Measurements from ENCODE around the gene TRAF5.
"Not testable (repeated sequence)": the region's sequence is repeated elsewhere in the genome, so short reads cannot be mapped to it uniquely, and the experiment has no call there.

The TRAF5 gene

GRCh38 chr1:211349741-211350140, 23.1 kb downstream of the TRAF5 start:
- no peaks in the 10 kb centered on the region for H3K9me3 ChIP-seq (ENCODE audit: control insufficient read depth in 1 of 2, low read length in 2 of 2)
- no peak overlapping the region for H3K4me3 ChIP-seq (ENCODE audit: low read depth in 1 of 2, low read length in 2 of 2)
- H3K36me3 ChIP-seq (ENCODE audit: control insufficient read depth in 1 of 2, insufficient read depth in 2 of 2, low read length in 2 of 2), result peaks cover 6 to 18% of the 10 kb centered on the region in 2 donors
- no peaks in the 10 kb centered on the region for H3K27me3 ChIP-seq (ENCODE audit: low read depth, low read length)
- H3K4me1 ChIP-seq (ENCODE audit: control insufficient read depth in 1 of 2, insufficient read depth in 2 of 2, low read length in 2 of 2), result peaks cover 0 to 6% of the 10 kb centered on the region in 2 donors
- no peak overlapping the region for H3K27ac ChIP-seq (ENCODE audit: low read length)

- H3K27ac ChIP-seq (ENCODE audit: low read length); H3K27me3 ChIP-seq (ENCODE audit: low read depth, low read length); H3K9me3 ChIP-seq (ENCODE audit: control insufficient read depth in 1 of 2, low read length in 2 of 2); H3K4me1 ChIP-seq (ENCODE audit: control insufficient read depth in 1 of 2, insufficient read depth in 2 of 2, low read length in 2 of 2); H3K4me3 ChIP-seq (ENCODE audit: low read depth in 1 of 2, low read length in 2 of 2): not testable (repeated sequence)
- H3K36me3 ChIP-seq (ENCODE audit: control insufficient read depth in 1 of 2, insufficient read depth in 2 of 2, low read length in 2 of 2), result peaks cover 13 to 37% of the 10 kb centered on the region in 2 donors
Observed at GRCh38 chr1:211352055-211352454, 25.4 kb downstream of the TRAF5 start.

DNA sequence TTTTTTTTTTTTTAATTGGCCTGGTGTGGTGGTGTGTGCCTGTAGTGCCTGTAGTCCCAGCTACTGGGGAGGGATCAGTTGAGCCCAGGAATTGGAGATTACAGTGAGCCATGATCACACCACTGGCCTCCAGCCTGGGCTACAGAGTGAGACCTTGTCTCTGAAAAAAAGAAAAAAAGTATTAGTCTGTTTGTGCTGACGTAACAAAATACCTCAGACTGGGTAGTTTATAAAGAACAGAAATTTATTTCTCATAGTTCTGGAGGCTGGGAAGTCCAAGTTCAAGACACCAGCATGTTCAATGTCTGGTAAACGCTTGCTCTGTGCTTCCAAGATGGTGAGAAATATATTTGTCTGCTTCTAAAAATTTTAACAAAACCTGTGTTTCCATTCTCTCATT, 25.8 kb downstream of the TRAF5 start:
- H3K4me3 ChIP-seq (ENCODE audit: low read depth in 1 of 2, low read length in 2 of 2), result no peak overlapping the region
- no peak overlapping the region for H3K27ac ChIP-seq (ENCODE audit: low read length)
- H3K36me3 ChIP-seq (ENCODE audit: control insufficient read depth in 1 of 2, insufficient read depth in 2 of 2, low read length in 2 of 2), result peaks cover 13 to 37% of the 10 kb centered on the region in 2 donors
- H3K4me1 ChIP-seq (ENCODE audit: control insufficient read depth in 1 of 2, insufficient read depth in 2 of 2, low read length in 2 of 2), result peaks cover 0 to 5% of the 10 kb centered on the region in 2 donors
- H3K27me3 ChIP-seq (ENCODE audit: low read depth, low read length), result no peaks in the 10 kb centered on the region
- H3K9me3 ChIP-seq (ENCODE audit: control insufficient read depth in 1 of 2, low read length in 2 of 2), result no peaks in the 10 kb centered on the region

DNA sequence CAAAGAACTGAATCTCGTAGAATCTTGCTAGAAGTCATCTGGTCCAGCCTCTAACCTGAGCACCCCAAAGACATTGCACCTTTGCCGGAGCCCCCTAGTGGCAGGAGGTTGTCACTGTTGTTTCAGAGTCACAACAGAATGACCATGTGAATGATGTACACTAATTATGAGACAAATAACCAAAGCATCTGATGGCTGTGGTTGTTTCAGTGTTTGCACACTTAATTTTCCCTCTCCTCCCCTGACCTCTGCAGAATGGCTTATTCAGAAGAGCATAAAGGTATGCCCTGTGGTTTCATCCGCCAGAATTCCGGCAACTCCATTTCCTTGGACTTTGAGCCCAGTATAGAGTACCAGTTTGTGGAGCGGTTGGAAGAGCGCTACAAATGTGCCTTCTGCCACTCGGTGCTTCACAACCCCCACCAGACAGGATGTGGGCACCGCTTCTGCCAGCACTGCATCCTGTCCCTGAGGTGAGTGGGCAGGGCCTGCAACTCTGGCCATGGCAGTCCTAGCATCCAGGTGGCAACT, 26.4 kb downstream of the TRAF5 start:
- Histone ChIP-seq H3K4me1 (ENCODE audit: control insufficient read depth in 1 of 2, insufficient read depth in 2 of 2, low read length in 2 of 2) (no peaks in the 10 kb centered on the region), H3K27ac (ENCODE audit: low read length) (no peak overlapping the region), H3K36me3 (ENCODE audit: control insufficient read depth in 1 of 2, insufficient read depth in 2 of 2, low read length in 2 of 2) (peaks cover 13 to 37% of the 10 kb centered on the region in 2 donors), H3K27me3 (ENCODE audit: low read depth, low read length) (no peaks in the 10 kb centered on the region), H3K4me3 (ENCODE audit: low read depth in 1 of 2, low read length in 2 of 2) (no peak overlapping the region), H3K9me3 (ENCODE audit: control insufficient read depth in 1 of 2, low read length in 2 of 2) (no peaks in the 10 kb centered on the region)

GRCh38 chr1:211353562-211354212, 27.1 kb downstream of the TRAF5 start:
- Histone ChIP-seq H3K9me3 (ENCODE audit: control insufficient read depth in 1 of 2, low read length in 2 of 2) (no peaks in the 10 kb centered on the region), H3K4me1 (ENCODE audit: control insufficient read depth in 1 of 2, insufficient read depth in 2 of 2, low read length in 2 of 2) (no peaks in the 10 kb centered on the region), H3K4me3 (ENCODE audit: low read depth in 1 of 2, low read length in 2 of 2) (no peak overlapping the region), H3K27ac (ENCODE audit: low read length) (no peak overlapping the region), H3K36me3 (ENCODE audit: control insufficient read depth in 1 of 2, insufficient read depth in 2 of 2, low read length in 2 of 2) (peaks cover 13 to 37% of the 10 kb centered on the region in 2 donors), H3K27me3 (ENCODE audit: low read depth, low read length) (no peaks in the 10 kb centered on the region)

DNA sequence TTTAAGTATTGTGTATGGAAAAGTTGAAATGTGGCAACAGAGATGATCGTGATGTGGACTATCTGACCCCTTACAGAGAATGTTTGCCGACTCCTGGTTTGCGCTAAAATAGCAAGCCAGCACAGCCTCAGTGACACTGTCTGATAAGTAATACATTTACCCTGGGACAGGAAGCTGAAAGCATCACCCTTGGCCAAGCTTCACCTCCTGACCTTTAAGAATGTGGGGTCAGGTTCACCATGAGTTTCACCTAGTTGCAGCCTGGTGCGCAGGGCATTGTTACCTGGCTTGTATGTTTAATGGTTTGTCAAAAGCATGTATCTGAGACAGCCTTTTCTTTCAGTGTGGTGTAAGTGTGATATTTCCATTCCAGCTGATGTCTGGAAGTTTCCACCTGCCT, 29.2 kb downstream of the TRAF5 start:
- H3K4me3 ChIP-seq (ENCODE audit: low read depth in 1 of 2, low read length in 2 of 2), result no peak overlapping the region
- no peaks in the 10 kb centered on the region for H3K27me3 ChIP-seq (ENCODE audit: low read depth, low read length)
- H3K4me1 ChIP-seq (ENCODE audit: control insufficient read depth in 1 of 2, insufficient read depth in 2 of 2, low read length in 2 of 2), result no peaks in the 10 kb centered on the region
- no peaks in the 10 kb centered on the region for H3K9me3 ChIP-seq (ENCODE audit: control insufficient read depth in 1 of 2, low read length in 2 of 2)
- H3K36me3 ChIP-seq (ENCODE audit: control insufficient read depth in 1 of 2, insufficient read depth in 2 of 2, low read length in 2 of 2), result peaks cover 25 to 57% of the 10 kb centered on the region in 2 donors
- H3K27ac ChIP-seq (ENCODE audit: low read length), result no peak overlapping the region

GRCh38 chr1:211356723-211357407, 30.2 kb downstream of the TRAF5 start:
- H3K9me3 ChIP-seq (ENCODE audit: control insufficient read depth in 1 of 2, low read length in 2 of 2), result no peaks in the 10 kb centered on the region
- no peak overlapping the region for H3K4me3 ChIP-seq (ENCODE audit: low read depth in 1 of 2, low read length in 2 of 2)
- peaks cover 29 to 57% of the 10 kb centered on the region in 2 donors for H3K36me3 ChIP-seq (ENCODE audit: control insufficient read depth in 1 of 2, insufficient read depth in 2 of 2, low read length in 2 of 2)
- no peaks in the 10 kb centered on the region for H3K4me1 ChIP-seq (ENCODE audit: control insufficient read depth in 1 of 2, insufficient read depth in 2 of 2, low read length in 2 of 2)
- no peaks in the 10 kb centered on the region for H3K27me3 ChIP-seq (ENCODE audit: low read depth, low read length)
- H3K27ac ChIP-seq (ENCODE audit: low read length), result no peak overlapping the region

- Histone ChIP-seq H3K27me3 (ENCODE audit: low read depth, low read length) (no peaks in the 10 kb centered on the region), H3K4me1 (ENCODE audit: control insufficient read depth in 1 of 2, insufficient read depth in 2 of 2, low read length in 2 of 2) (no peaks in the 10 kb centered on the region), H3K9me3 (ENCODE audit: control insufficient read depth in 1 of 2, low read length in 2 of 2) (no peaks in the 10 kb centered on the region), H3K4me3 (ENCODE audit: low read depth in 1 of 2, low read length in 2 of 2) (no peak overlapping the region), H3K36me3 (ENCODE audit: control insufficient read depth in 1 of 2, insufficient read depth in 2 of 2, low read length in 2 of 2) (peaks cover 29 to 51% of the 10 kb centered on the region in 2 donors), H3K27ac (ENCODE audit: low read length) (no peak overlapping the region)
Observed at GRCh38 chr1:211358685-211359084, 32.1 kb downstream of the TRAF5 start.

DNA sequence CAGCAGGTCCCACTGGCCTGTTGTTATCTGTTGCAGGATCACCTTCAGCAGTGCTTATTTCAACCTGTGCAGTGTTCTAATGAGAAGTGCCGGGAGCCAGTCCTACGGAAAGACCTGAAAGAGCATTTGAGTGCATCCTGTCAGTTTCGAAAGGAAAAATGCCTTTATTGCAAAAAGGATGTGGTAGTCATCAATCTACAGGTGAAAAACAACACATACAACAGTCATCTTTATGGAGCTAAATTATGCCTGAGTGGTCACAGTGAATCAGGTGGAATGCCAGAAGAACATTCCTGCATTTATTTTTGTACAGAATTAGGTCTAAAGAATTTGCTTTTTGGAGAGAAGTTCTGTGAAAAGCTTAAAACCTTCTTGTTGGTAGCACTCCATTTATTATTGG, 33.2 kb downstream of the TRAF5 start:
- Histone ChIP-seq H3K4me1 (ENCODE audit: control insufficient read depth in 1 of 2, insufficient read depth in 2 of 2, low read length in 2 of 2) (no peaks in the 10 kb centered on the region), H3K27ac (ENCODE audit: low read length) (no peak overlapping the region), H3K27me3 (ENCODE audit: low read depth, low read length) (no peaks in the 10 kb centered on the region), H3K9me3 (ENCODE audit: control insufficient read depth in 1 of 2, low read length in 2 of 2) (no peaks in the 10 kb centered on the region), H3K4me3 (ENCODE audit: low read depth in 1 of 2, low read length in 2 of 2) (no peak overlapping the region), H3K36me3 (ENCODE audit: control insufficient read depth in 1 of 2, insufficient read depth in 2 of 2, low read length in 2 of 2) (peaks cover 23 to 42% of the 10 kb centered on the region in 2 donors)

- no peaks in the 10 kb centered on the region for H3K27me3 ChIP-seq (ENCODE audit: low read depth, low read length)
- peaks cover 31 to 41% of the 10 kb centered on the region in 2 donors for H3K36me3 ChIP-seq (ENCODE audit: control insufficient read depth in 1 of 2, insufficient read depth in 2 of 2, low read length in 2 of 2)
- H3K4me3 ChIP-seq (ENCODE audit: low read depth in 1 of 2, low read length in 2 of 2), result no peak overlapping the region
- H3K9me3 ChIP-seq (ENCODE audit: control insufficient read depth in 1 of 2, low read length in 2 of 2), result no peaks in the 10 kb centered on the region
- no peak overlapping the region for H3K27ac ChIP-seq (ENCODE audit: low read length)
- H3K4me1 ChIP-seq (ENCODE audit: control insufficient read depth in 1 of 2, insufficient read depth in 2 of 2, low read length in 2 of 2), result no peaks in the 10 kb centered on the region
Observed at GRCh38 chr1:211361202-211361601, 34.6 kb downstream of the TRAF5 start.

- Histone ChIP-seq H3K9me3 (ENCODE audit: control insufficient read depth in 1 of 2, low read length in 2 of 2) (no peaks in the 10 kb centered on the region), H3K36me3 (ENCODE audit: control insufficient read depth in 1 of 2, insufficient read depth in 2 of 2, low read length in 2 of 2) (peaks cover 17 to 39% of the 10 kb centered on the region in 2 donors), H3K4me1 (ENCODE audit: control insufficient read depth in 1 of 2, insufficient read depth in 2 of 2, low read length in 2 of 2) (no peaks in the 10 kb centered on the region), H3K27ac (ENCODE audit: low read length) (no peak overlapping the region), H3K27me3 (ENCODE audit: low read depth, low read length) (no peaks in the 10 kb centered on the region), H3K4me3 (ENCODE audit: low read depth in 1 of 2, low read length in 2 of 2) (no peak overlapping the region)
Observed at GRCh38 chr1:211369640-211370039, 43.0 kb downstream of the TRAF5 start.
